ENCODE data around the gene ATF4.
"Not testable (repeated sequence)": the region's sequence is repeated elsewhere in the genome, so short reads cannot be mapped to it uniquely, and the experiment has no call there.

The ATF4 gene

GRCh38 chr22:39489094-39490068 lies 31.0 kb upstream of the ATF4 start:
- no peak for DNase-seq

- peak in 1 of 2 experiments; percentile 74 for DNase-seq
Measured at GRCh38 chr22:39490135-39490798, 30.1 kb upstream of the ATF4 start.

GRCh38 chr22:39490966-39491680 lies 29.2 kb upstream of the ATF4 start:
- no peak for DNase-seq

DNA sequence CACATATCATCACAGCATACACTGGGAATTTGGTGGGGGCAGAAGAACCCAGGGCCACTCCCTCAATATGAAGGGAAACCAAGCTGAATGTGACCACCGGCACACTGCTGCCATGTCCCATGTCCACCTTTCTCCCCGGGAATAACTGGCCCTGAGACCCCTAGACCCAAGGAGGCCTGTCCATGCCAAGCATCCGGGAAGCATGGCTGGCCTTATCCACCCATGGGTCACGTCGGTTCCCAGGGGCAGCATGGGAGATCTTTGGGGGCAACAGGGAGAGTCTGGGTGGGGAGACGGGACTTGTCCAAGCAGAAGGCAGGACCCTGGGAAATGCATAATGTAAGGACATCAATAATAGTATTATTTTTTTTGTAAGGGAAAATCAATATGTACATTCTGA lies 28.7 kb upstream of the ATF4 start:
- DNase-seq: no peak

- no peak for DNase-seq
Measured at GRCh38 chr22:39492186-39492585, 28.2 kb upstream of the ATF4 start.

GRCh38 chr22:39493759-39494158 lies 26.6 kb upstream of the ATF4 start:
- DNase-seq: no peak

- no peak for DNase-seq
Measured at GRCh38 chr22:39494471-39495120, 25.8 kb upstream of the ATF4 start.

GRCh38 chr22:39496131-39496838 lies 24.1 kb upstream of the ATF4 start:
- DNase-seq: no peak

DNA sequence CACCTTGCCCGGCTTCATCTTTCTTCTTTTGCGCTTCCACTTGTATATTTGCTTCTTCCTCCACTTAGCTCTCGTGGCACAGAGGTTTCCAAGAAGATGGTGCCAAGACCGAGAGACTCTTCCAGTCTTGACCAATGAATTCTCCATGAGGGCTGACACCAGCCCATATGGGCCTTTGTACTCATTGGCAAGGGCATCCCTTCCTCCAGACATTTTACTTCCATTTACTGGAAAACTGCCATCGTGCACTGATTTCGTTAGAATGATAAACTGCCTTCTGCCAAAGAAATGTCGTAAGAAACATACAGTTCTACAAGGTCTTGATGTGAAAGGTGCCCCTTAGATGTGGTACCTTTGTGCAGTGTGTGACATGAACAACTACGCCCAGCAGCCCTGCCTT lies 22.9 kb upstream of the ATF4 start:
- no peak for DNase-seq

- DNase-seq: no peak
Measured at GRCh38 chr22:39498368-39498767, 22.0 kb upstream of the ATF4 start.

GRCh38 chr22:39498802-39499201 lies 21.6 kb upstream of the ATF4 start:
- no peak for DNase-seq

DNA sequence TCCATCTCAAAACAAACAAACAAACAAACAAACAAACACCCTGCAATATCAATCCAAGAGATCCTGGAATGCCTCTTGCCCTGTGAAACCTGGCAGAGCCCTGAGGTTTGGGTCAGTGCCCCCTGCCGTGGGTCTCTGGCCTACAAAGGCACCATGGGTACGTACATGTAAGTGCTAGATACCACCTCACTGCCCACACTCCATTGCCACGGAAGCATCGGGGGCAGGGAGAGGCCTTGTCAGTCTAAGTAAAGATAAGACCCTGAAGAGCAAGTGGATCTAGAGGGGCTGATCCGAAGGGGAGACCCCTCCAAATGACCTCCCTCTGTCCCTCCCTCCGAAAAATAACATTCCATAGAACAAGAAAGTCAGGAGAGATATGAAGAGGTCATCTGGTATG lies 20.3 kb upstream of the ATF4 start:
- DNase-seq: no peak

DNA sequence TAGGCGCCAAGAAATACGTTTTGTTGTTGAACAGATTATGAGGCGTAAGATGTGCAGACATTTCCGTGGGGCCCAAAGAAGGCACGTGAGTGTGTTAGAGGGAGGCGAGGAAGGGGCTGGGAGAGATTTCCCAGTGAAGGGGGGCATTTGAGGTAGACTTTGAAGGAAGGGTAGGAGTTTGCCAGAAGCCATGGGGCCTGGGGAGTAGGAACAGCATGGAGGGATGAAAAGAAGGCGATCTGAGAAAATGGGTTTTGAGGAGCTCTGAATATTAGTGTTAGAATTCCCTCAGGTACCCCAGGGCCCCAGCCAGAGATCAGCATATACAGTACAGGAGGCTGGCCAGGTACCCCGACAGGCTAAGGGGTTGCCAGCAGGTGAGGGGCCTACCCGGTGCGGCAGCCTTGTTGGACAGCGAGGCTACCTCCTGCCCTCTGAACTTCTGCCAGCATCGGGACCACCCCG lies 18.7 kb upstream of the ATF4 start:
- no peak for DNase-seq

DNA sequence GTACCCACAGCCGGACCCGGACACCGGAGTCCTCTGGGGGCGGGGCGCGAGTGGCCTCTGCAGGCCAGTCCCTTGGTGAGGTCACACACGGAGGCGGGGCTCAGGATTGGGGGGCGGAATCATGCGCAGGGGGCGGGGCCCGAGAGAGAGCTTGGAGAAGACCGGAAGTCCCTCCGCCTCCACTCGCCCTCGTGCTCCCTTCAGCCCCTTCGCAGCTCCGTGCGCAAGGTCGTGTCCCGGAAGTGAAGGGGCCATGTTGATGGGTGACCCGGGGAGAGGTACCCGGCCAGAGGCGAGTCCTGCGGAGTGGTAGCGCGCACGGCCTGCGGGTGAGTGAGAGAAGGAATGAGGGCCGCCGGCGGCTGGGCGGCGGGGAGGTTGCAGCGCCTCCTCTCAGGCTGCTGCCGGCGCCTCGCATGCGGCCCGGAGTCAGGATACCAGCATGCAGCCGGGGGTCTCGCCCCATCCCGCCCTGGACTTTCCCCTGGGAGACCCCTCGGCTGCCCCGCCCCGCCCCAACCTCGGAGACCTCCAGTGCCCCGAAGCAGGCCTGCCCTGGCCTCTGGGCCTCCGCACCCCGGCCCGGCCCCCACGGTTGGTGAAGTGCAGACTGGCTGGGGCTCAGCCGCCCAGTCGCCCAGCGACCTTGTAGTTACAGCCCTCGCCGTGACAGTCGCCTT lies 18.1 kb upstream of the ATF4 start, which contains the start of gene MIEF1:
Gene MIEF1, plus strand, starts transcription at position 182 of the 680 bp plus-strand sequence. CDS start 9,005 bp downstream, outside the sequence.
- DNase-seq: peak; percentile 54 to 81

DNA sequence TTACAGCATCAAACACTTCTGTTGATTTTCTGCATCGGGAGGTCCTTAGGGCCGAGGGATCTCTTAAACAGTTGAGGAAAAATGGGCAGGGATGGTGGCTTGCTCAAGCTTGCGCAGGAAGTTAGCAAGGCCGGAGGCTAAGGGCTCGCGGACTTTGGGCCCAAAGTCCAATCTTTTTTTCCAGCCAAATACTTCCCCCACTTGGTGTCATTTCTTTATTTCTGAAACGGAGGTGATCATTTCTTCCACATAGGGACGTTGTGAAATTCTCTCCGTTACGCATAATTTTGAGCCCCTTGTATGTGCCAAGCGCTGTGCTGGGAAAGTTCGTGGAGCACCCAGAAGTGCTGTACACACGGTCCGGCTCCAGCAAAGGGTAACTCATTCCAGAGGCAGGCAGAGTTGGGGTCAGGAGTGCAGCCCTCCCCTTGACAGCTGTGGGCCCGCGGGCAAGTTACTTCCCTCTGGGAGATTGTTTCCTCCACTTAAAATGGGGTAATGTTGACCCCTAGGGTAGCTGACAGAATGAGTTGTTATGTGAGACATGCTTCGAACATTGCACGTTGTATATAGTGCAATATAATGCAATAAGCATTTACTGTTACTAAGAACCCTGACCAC lies 17.5 kb upstream of the ATF4 start:
- DNase-seq: no peak

GRCh38 chr22:39503630-39504029 lies 16.7 kb upstream of the ATF4 start:
- DNase-seq: no peak

GRCh38 chr22:39504071-39504470 lies 16.3 kb upstream of the ATF4 start:
- no peak for DNase-seq

- not testable (repeated sequence) for DNase-seq
Measured at GRCh38 chr22:39507021-39507420, 13.3 kb upstream of the ATF4 start.

- no peak for DNase-seq
Measured at GRCh38 chr22:39508393-39508792, 12.0 kb upstream of the ATF4 start.

- no peak for DNase-seq
Measured at GRCh38 chr22:39510529-39511149, 9.7 kb upstream of the ATF4 start.

Measured in NCI-H187 (cell line).